ENCODE data around the gene LMO7. TPM values are rescaled to one million over a fixed set of nuclear protein-coding genes. Genes with fewer than 3 reads are reported as not detected.

Gene LMO7
- total RNA-seq, 4 donors from 2014 or later, result 75.2 to 127 (median 87.0) TPM

DNA sequence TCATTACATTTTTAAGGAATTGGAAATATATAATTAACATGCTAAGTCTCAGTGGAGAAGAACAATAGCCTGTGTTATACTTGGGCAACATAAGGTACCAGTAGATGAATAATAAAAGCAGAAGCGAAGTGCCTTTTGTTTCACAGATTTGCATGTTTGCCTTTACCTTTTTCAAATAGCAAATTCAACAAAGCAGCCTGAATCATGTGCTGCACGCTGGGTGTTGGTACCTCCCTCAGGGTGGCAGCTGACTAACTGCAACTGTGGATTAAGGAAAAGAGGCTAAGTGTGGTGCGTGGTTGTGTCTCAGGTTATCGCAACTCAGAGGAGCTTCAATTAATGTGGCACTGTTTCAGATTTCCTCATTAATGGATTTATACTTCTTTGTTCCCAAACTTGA is 189.0 kb downstream of the LMO7 start:
- H3K27ac ChIP-seq, result no peak overlapping the region
- H3K4me1 ChIP-seq, result peaks cover 10% of the 10 kb centered on the region
- TF ChIP-seq, protein P1, sequence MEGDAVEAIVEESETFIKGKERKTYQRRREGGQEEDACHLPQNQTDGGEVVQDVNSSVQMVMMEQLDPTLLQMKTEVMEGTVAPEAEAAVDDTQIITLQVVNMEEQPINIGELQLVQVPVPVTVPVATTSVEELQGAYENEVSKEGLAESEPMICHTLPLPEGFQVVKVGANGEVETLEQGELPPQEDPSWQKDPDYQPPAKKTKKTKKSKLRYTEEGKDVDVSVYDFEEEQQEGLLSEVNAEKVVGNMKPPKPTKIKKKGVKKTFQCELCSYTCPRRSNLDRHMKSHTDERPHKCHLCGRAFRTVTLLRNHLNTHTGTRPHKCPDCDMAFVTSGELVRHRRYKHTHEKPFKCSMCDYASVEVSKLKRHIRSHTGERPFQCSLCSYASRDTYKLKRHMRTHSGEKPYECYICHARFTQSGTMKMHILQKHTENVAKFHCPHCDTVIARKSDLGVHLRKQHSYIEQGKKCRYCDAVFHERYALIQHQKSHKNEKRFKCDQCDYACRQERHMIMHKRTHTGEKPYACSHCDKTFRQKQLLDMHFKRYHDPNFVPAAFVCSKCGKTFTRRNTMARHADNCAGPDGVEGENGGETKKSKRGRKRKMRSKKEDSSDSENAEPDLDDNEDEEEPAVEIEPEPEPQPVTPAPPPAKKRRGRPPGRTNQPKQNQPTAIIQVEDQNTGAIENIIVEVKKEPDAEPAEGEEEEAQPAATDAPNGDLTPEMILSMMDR (IDR thresholded peaks at IDR 0.05), result no peak
- no peak for TF ChIP-seq EP300 (IDR thresholded peaks at IDR 0.05)
- no peak for TF ChIP-seq POLR2A (IDR thresholded peaks at IDR 0.05)
- TF ChIP-seq POLR2AphosphoS5 (IDR thresholded peaks at IDR 0.05), result no peak
- peaks cover 14% of the 10 kb centered on the region for H3K36me3 ChIP-seq
- DNase-seq (ENCODE audit: low spot score in 2 of 2), result no peak
- no peaks in the 10 kb centered on the region for H3K9me3 ChIP-seq
- H3K4me3 ChIP-seq, result no peak overlapping the region
- H3K27me3 ChIP-seq, result no peaks in the 10 kb centered on the region
- 87% methylated on average over 4 of the region's 4 CpGs for WGBS

DNA sequence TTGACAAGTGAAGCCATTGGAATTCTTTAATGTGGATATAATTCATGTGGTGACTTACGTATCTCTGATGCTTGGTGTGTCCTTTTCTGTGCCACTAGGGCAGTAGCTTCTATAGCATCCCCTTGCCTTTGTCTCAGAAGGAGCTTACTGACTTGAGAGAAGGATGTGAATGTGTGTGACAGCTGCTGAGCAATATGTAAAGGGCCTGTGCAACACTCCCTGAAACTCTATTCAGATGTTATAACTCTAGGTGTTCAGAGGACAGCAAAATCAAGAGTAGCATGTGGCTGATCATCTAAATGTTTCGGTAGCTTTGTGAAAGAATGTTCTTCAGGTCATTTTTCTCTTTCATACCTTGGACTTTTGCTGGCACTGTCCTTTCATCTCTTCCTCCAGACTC is 189.5 kb downstream of the LMO7 start:
- H3K4me1 ChIP-seq, result peaks cover 10% of the 10 kb centered on the region
- TF ChIP-seq POLR2A (IDR thresholded peaks at IDR 0.05), result no peak
- no peak for TF ChIP-seq EP300 (IDR thresholded peaks at IDR 0.05)
- TF ChIP-seq, protein P1 (IDR thresholded peaks at IDR 0.05), result no peak
- TF ChIP-seq POLR2AphosphoS5 (IDR thresholded peaks at IDR 0.05), result no peak
- H3K27ac ChIP-seq, result no peak overlapping the region
- DNase-seq (ENCODE audit: low spot score in 2 of 2), result no peak
- H3K36me3 ChIP-seq, result peaks cover 14% of the 10 kb centered on the region
- 92% methylated on average over 2 of the region's 2 CpGs for WGBS
- H3K4me3 ChIP-seq, result no peak overlapping the region
- no peaks in the 10 kb centered on the region for H3K27me3 ChIP-seq
- no peaks in the 10 kb centered on the region for H3K9me3 ChIP-seq

DNA sequence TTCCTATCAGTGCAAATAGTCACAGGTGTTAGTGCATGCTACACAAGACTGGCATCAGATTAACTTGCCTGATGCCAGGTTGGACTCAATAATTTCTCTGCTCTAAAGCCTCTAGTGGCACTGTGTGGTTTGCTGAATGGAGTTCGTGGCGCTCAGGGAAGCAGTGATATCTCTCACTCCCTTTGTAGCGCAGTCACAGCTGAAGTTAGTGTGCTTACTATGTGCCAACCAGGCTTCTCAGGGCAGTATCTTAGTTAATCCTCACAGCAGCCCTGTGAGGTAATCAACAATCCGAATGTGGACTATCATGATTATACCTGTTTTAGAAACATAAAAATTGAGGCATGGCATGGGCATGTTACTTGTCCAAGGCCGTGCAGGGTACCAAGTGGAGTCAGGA is 190.3 kb downstream of the LMO7 start:
- Histone ChIP-seq H3K27me3 (no peaks in the 10 kb centered on the region), H3K36me3 (peaks cover 16% of the 10 kb centered on the region), H3K4me1 (peaks cover 10% of the 10 kb centered on the region), H3K9me3 (no peaks in the 10 kb centered on the region), H3K27ac (no peak overlapping the region), H3K4me3 (no peak overlapping the region)
- TF ChIP-seq POLR2AphosphoS5 (IDR thresholded peaks at IDR 0.05), result no peak
- TF ChIP-seq POLR2A (IDR thresholded peaks at IDR 0.05), result no peak
- TF ChIP-seq EP300 (IDR thresholded peaks at IDR 0.05), result no peak
- TF ChIP-seq, protein P1 (IDR thresholded peaks at IDR 0.05), result no peak
- WGBS, result 94% methylated on average over 5 of the region's 5 CpGs
- no peak for DNase-seq (ENCODE audit: low spot score in 2 of 2)

DNA sequence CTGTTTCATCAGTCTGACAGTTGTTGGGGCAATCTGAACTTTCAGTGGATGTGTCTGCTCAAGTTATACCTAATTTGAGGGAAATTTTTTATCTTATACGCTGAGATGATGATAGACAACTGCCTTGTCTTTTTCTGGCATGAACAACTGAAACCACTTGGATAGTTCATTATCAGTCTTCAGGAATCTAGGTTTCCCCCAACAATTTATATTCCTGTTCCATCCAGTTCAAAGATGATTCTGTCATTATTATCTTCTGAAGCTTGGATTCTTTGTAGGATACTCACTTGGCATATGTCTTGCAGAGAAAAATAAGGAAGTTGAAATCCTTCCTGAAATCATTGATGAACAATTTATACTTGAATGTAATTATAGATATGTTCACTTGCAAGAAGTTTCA is 193.7 kb downstream of the LMO7 start:
- DNase-seq (ENCODE audit: low spot score in 2 of 2), result no peak
- H3K27me3 ChIP-seq, result no peaks in the 10 kb centered on the region
- 90% methylated on average over 1 of the region's 1 CpG for WGBS
- H3K9me3 ChIP-seq, result no peaks in the 10 kb centered on the region
- no peak overlapping the region for H3K27ac ChIP-seq
- peaks cover 7% of the 10 kb centered on the region for H3K36me3 ChIP-seq
- TF ChIP-seq POLR2AphosphoS5 (IDR thresholded peaks at IDR 0.05), result no peak
- TF ChIP-seq POLR2A (IDR thresholded peaks at IDR 0.05), result no peak
- TF ChIP-seq, protein P1 (IDR thresholded peaks at IDR 0.05), result no peak
- TF ChIP-seq EP300 (IDR thresholded peaks at IDR 0.05), result no peak
- H3K4me1 ChIP-seq, result peaks cover 10% of the 10 kb centered on the region
- H3K4me3 ChIP-seq, result no peak overlapping the region

DNA sequence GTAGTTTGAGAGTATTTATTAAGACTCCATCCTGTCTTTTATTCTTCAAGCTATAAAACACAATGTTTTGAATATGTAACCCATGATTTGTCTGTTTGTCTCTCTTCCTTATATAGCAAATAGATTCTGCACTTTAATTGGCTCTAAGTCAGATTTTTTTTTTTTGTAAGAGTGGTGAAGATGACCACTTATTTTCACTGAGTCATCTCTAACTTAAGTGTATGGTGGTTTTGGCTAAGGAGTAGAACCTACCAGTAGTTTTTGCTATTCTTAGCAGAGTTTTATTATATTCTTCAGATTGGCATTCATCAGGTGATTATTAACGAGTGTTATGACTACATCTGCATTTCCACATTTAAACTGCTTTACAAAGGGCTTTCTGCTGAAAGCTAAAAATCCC is 194.7 kb downstream of the LMO7 start:
- H3K9me3 ChIP-seq, result no peaks in the 10 kb centered on the region
- DNase-seq (ENCODE audit: low spot score in 2 of 2), result no peak
- H3K36me3 ChIP-seq, result peaks cover 7% of the 10 kb centered on the region
- TF ChIP-seq POLR2A (IDR thresholded peaks at IDR 0.05) (no peak), EP300 (IDR thresholded peaks at IDR 0.05) (no peak), POLR2AphosphoS5 (IDR thresholded peaks at IDR 0.05) (no peak)
- TF ChIP-seq, protein P1 (IDR thresholded peaks at IDR 0.05), result no peak
- no peak overlapping the region for H3K4me3 ChIP-seq
- 87% methylated on average over 1 of the region's 1 CpG for WGBS
- peaks cover 10% of the 10 kb centered on the region for H3K4me1 ChIP-seq
- no peak overlapping the region for H3K27ac ChIP-seq
- no peaks in the 10 kb centered on the region for H3K27me3 ChIP-seq
